ENCODE data around the gene TMEM80.

Gene TMEM80

GRCh38 chr11:699753-700152 is 4.1 kb downstream of the TMEM80 start:
- DNase-seq (ENCODE audit: low read depth) = no peak

- no peak for DNase-seq (ENCODE audit: low read depth)
These were observed 6.3 kb downstream of the TMEM80 start for GRCh38 chr11:701741-702461.

- no peak for DNase-seq (ENCODE audit: low read depth)
These were observed 7.1 kb downstream of the TMEM80 start for GRCh38 chr11:702462-703461.

GRCh38 chr11:703506-703905 is 7.9 kb downstream of the TMEM80 start:
- DNase-seq (ENCODE audit: low read depth) = no peak

GRCh38 chr11:704228-704674 is 8.6 kb downstream of the TMEM80 start:
- DNase-seq (ENCODE audit: low read depth) = no peak

- no peak for DNase-seq (ENCODE audit: low read depth)
These were observed 9.4 kb downstream of the TMEM80 start for GRCh38 chr11:704781-705645.

GRCh38 chr11:705646-706438 is 10.2 kb downstream of the TMEM80 start, which contains the start of gene EPS8L2:
Gene EPS8L2 (plus strand): TSS chr11:706231. CDS start chr11:709408, 3,177 bp downstream.
- DNase-seq (ENCODE audit: low read depth) = no peak

GRCh38 chr11:706439-706956 is 10.9 kb downstream of the TMEM80 start:
- DNase-seq (ENCODE audit: low read depth) = no peak

GRCh38 chr11:706957-707816 is 11.6 kb downstream of the TMEM80 start:
- no peak for DNase-seq (ENCODE audit: low read depth)

- no peak for DNase-seq (ENCODE audit: low read depth)
These were observed 12.3 kb downstream of the TMEM80 start for GRCh38 chr11:707817-708420.

- no peak for DNase-seq (ENCODE audit: low read depth)
These were observed 12.9 kb downstream of the TMEM80 start for GRCh38 chr11:708511-708910.

GRCh38 chr11:709109-709997 is 13.7 kb downstream of the TMEM80 start:
- DNase-seq (ENCODE audit: low read depth) = no peak

GRCh38 chr11:714436-714835 is 18.8 kb downstream of the TMEM80 start:
- no peak for DNase-seq (ENCODE audit: low read depth)

- no peak for DNase-seq (ENCODE audit: low read depth)
These were observed 23.8 kb downstream of the TMEM80 start for GRCh38 chr11:719214-720016.

- DNase-seq (ENCODE audit: low read depth) = no peak
These were observed 24.5 kb downstream of the TMEM80 start for GRCh38 chr11:720017-720641.

GRCh38 chr11:720642-721246 is 25.1 kb downstream of the TMEM80 start:
- no peak for DNase-seq (ENCODE audit: low read depth)
